Type B pancreatic cell (in vitro differentiated cells): ENCODE results near the gene EYA3. TPM values are rescaled to one million over a fixed set of nuclear protein-coding genes. Genes with fewer than 3 reads are reported as not detected.

Experiments used
- DNase-seq: peaks from one replicate; pipeline ENCODE4 v3.0.0; 2021; ENCODE audit warnings: mixed read lengths; ENCODE audit not compliant: unreplicated experiment; ENCODE audit errors: extremely low spot score
- H3K27ac Mint-ChIP-seq: 2 replicates; pipeline ENCODE4 v1.8.0; 2021; ENCODE audit warnings: mild to moderate bottlenecking, mixed read lengths
- H3K27me3 Mint-ChIP-seq: 2 replicates; pipeline ENCODE4 v1.8.0; 2021; ENCODE audit warnings: mixed read lengths
- H3K36me3 Mint-ChIP-seq: 2 replicates; pipeline ENCODE4 v1.8.0; 2021; ENCODE audit warnings: mixed read lengths
- H3K4me1 Mint-ChIP-seq: one replicate; pipeline ENCODE4 v1.8.0; 2021; ENCODE audit warnings: mixed read lengths; ENCODE audit not compliant: unreplicated experiment
- H3K4me3 Mint-ChIP-seq: 2 replicates; pipeline ENCODE4 v1.8.0; 2021; ENCODE audit warnings: mild to moderate bottlenecking, mixed read lengths
- H3K9me3 Mint-ChIP-seq: 2 replicates; pipeline ENCODE4 v1.8.0; 2021; ENCODE audit warnings: mixed read lengths
- total RNA-seq: library from RNA; stranded (reverse); gene quantifications from 2 replicates; pipeline ENCODE4 v1.2.1, GENCODE V29; 2021; ENCODE audit warnings: low replicate concordance
- TF ChIP-seq, protein P1 (sequence below): fragments of 200-600 bp; sonication (generic); conservative IDR thresholded peaks from 2 replicates; pipeline ENCODE4 v1.5.0; 2021; ENCODE audit warnings: antibody characterized with exemption, mild to moderate bottlenecking

EYA3 gene
- total RNA-seq, 1 donor from 2014 or later = 35.4 TPM

DNA sequence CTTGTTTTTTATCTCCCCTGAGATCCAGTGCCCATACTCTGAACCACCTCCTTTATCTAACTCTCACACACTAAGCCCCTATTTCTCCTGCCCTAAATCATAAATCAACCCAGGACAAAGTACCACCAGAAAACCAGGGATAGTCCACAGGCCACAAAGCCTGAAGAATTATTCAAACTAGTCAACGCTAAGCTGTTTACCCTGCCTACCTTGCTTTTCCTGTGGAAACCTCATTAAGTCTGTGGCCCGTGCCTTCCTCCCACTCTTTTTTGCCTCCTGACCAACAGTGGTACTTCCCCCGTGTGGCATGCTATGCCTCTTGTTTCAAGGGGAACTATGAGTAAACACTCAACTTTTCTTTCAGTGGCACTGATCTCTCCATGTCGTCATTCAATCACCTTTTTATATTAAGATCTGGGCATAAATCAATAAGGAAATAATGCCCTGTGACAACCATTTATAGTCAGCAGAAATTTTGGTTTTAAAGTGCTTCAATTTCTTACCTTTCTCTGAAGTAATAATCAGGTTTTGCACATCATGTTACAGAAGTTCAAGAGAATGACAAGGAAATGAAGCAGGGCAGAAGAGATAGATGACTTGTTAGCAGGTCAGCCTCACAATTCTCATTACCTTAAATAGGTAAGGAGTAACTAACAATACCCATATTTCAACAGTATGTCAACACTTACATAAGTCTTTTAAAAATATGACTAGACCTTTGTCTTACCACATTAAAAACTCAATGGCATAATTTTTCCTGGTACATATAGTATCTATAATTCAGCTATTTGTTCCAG lies 32.1 kb downstream of the EYA3 start:
- H3K27ac Mint-ChIP-seq = no peak overlapping the region

DNA sequence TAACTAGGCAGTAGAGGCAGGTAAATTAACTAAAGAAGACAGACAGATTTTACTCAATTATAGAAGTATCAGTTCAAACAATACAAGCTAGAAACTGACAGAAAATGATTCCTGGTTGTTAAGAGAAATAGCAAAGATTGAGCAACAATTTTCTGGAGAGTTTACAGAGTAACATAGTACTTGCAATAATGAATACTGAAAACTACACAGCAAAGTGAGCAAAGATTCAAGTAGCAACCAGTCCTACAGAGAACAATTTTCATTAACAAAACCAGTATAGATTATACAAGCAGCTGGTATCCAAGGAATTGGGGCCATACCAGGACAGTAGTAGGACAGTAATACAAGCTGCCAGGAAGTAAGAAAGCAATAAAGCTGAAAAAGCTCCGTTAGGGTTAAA lies 37.6 kb downstream of the EYA3 start:
- no peak for DNase-seq
- TF ChIP-seq, protein P1, sequence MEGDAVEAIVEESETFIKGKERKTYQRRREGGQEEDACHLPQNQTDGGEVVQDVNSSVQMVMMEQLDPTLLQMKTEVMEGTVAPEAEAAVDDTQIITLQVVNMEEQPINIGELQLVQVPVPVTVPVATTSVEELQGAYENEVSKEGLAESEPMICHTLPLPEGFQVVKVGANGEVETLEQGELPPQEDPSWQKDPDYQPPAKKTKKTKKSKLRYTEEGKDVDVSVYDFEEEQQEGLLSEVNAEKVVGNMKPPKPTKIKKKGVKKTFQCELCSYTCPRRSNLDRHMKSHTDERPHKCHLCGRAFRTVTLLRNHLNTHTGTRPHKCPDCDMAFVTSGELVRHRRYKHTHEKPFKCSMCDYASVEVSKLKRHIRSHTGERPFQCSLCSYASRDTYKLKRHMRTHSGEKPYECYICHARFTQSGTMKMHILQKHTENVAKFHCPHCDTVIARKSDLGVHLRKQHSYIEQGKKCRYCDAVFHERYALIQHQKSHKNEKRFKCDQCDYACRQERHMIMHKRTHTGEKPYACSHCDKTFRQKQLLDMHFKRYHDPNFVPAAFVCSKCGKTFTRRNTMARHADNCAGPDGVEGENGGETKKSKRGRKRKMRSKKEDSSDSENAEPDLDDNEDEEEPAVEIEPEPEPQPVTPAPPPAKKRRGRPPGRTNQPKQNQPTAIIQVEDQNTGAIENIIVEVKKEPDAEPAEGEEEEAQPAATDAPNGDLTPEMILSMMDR = no peak
- Mint-ChIP-seq H3K27me3 (no peaks in the 10 kb centered on the region), H3K4me3 (no peak overlapping the region), H3K9me3 (no peaks in the 10 kb centered on the region), H3K4me1 (peaks cover 4% of the 10 kb centered on the region), H3K27ac (no peak overlapping the region), H3K36me3 (peaks cover 18% of the 10 kb centered on the region)

More for the DNA sequence above, 32.1 kb downstream of the EYA3 start:
- TF ChIP-seq, protein P1 = no peak
- H3K4me3 Mint-ChIP-seq = no peak overlapping the region
- peaks cover 32% of the 10 kb centered on the region for H3K4me1 Mint-ChIP-seq
- H3K36me3 Mint-ChIP-seq = peaks cover 9% of the 10 kb centered on the region
- DNase-seq = no peak
- no peaks in the 10 kb centered on the region for H3K27me3 Mint-ChIP-seq
- H3K9me3 Mint-ChIP-seq = no peaks in the 10 kb centered on the region

DNA sequence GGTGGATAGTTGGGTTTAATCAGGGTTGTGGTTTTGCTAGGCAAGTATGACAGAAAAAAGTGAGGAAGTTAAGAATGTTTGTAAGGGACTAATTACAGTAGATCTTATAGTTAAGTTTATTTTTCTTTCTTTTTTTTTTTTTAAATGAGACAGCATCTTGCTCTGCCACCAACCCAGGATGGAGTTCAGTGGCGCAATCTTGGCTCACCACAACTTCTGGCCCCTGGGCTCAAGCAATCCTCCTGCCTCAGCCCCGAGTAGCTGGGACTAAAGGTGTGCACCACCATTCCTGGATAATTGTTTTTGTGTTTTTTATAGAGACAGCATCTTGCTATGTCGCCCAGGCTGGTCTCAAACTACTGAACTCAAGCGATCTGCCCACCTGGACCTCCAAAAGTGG lies 41.7 kb downstream of the EYA3 start:
- peaks cover 22% of the 10 kb centered on the region for H3K36me3 Mint-ChIP-seq
- H3K27me3 Mint-ChIP-seq = no peaks in the 10 kb centered on the region
- H3K4me1 Mint-ChIP-seq = no peaks in the 10 kb centered on the region
- no peak for DNase-seq
- no peak overlapping the region for H3K4me3 Mint-ChIP-seq
- H3K27ac Mint-ChIP-seq = no peak overlapping the region
- H3K9me3 Mint-ChIP-seq = no peaks in the 10 kb centered on the region
- TF ChIP-seq, protein P1 = no peak

DNA sequence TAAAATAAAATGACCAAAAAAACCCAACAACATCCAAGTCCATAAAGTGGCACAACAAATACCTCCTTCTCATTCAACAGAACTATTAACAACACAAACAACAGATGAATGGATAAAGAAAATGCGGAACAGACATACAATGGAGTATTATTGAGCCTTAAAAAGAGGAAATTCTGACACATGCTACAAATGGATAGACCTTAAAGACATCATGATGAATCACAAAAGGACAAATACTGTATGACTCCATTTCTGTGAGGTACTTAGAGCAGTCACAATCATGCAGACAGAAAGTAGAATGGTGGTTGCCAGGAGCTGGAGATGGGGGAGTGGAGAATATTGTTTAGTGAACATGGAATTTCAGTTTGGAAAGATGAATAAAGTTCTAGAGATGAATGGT lies 42.6 kb downstream of the EYA3 start:
- H3K4me1 Mint-ChIP-seq = no peaks in the 10 kb centered on the region
- H3K27ac Mint-ChIP-seq = no peak overlapping the region
- TF ChIP-seq, protein P1 = no peak
- no peak for DNase-seq
- H3K4me3 Mint-ChIP-seq = no peak overlapping the region
- no peaks in the 10 kb centered on the region for H3K27me3 Mint-ChIP-seq
- no peaks in the 10 kb centered on the region for H3K9me3 Mint-ChIP-seq
- H3K36me3 Mint-ChIP-seq = peaks cover 22% of the 10 kb centered on the region

DNA sequence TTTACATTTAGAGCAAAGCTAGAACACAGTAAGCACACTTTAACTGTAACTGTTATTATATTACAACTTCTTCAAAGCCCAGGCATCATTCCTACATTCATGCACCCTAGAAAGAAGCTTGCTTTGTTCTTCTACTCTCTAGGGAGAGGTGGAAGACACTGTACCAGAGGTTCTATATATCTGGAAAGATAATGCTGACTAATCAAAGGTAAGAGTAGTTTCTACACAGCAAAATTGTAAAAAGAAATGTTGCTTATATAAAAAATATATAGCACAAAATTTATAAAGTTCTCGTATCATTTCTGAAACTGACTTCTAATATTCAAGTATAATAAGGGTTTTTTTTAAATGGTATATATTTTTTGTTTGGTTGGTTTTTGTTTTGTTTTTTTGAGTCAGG lies 44.0 kb downstream of the EYA3 start:
- H3K36me3 Mint-ChIP-seq = peaks cover 32% of the 10 kb centered on the region
- no peaks in the 10 kb centered on the region for H3K4me1 Mint-ChIP-seq
- H3K27ac Mint-ChIP-seq = no peak overlapping the region
- H3K9me3 Mint-ChIP-seq = no peaks in the 10 kb centered on the region
- no peak overlapping the region for H3K4me3 Mint-ChIP-seq
- DNase-seq = no peak
- TF ChIP-seq, protein P1 = no peak
- no peaks in the 10 kb centered on the region for H3K27me3 Mint-ChIP-seq
